Endothelial cell (in vitro differentiated cells): ENCODE data around the gene LIPE. TPM values are rescaled to one million over a fixed set of nuclear protein-coding genes. Genes with fewer than 3 reads are reported as not detected.

ENCODE experiments used
- DNase-seq: peaks from one replicate; pipeline ENCODE4 v3.0.0; 2021; ENCODE audit warnings: low spot score
- H3K27ac Mint-ChIP-seq: one replicate; pipeline ENCODE4 v1.8.0; 2021; ENCODE audit warnings: mixed read lengths, inconsistent platforms; ENCODE audit not compliant: unreplicated experiment
- H3K27me3 Mint-ChIP-seq: one replicate; pipeline ENCODE4 v1.8.0; 2021; ENCODE audit warnings: mild to moderate bottlenecking, moderate library complexity, mixed read lengths, inconsistent platforms; ENCODE audit not compliant: unreplicated experiment
- H3K36me3 Mint-ChIP-seq: one replicate; pipeline ENCODE4 v1.8.0; 2021; ENCODE audit warnings: mild to moderate bottlenecking, low read depth, mixed read lengths, inconsistent platforms; ENCODE audit not compliant: unreplicated experiment
- H3K4me1 Mint-ChIP-seq: one replicate; pipeline ENCODE4 v1.8.0; 2021; ENCODE audit warnings: mild to moderate bottlenecking, mixed read lengths, inconsistent platforms; ENCODE audit not compliant: unreplicated experiment
- H3K4me3 Mint-ChIP-seq: one replicate; pipeline ENCODE4 v1.8.0; 2021; ENCODE audit warnings: mild to moderate bottlenecking, mixed read lengths, inconsistent platforms; ENCODE audit not compliant: unreplicated experiment
- H3K9me3 Mint-ChIP-seq: one replicate; pipeline ENCODE4 v1.8.0; 2021; ENCODE audit warnings: mixed read lengths, inconsistent platforms; ENCODE audit not compliant: unreplicated experiment
- total RNA-seq: library from RNA; stranded (reverse); fragmentation: NEBNext Ultra II Directional; extraction: Animal tissue kit (Norgen Biotek cat#: 25700); gene quantifications from one replicate; pipeline ENCODE4 v1.2.1, GENCODE V29; 2021; ENCODE audit not compliant: unreplicated experiment
- TF ChIP-seq, protein P1 (sequence below): fragments of 200-600 bp; sonication (generic); IDR thresholded peaks from one replicate; pipeline ENCODE4 v1.5.0; 2021; ENCODE audit warnings: antibody characterized with exemption; ENCODE audit not compliant: unreplicated experiment

The LIPE gene
- total RNA-seq, 1 donor from 2014 or later: 5.5 TPM

DNA sequence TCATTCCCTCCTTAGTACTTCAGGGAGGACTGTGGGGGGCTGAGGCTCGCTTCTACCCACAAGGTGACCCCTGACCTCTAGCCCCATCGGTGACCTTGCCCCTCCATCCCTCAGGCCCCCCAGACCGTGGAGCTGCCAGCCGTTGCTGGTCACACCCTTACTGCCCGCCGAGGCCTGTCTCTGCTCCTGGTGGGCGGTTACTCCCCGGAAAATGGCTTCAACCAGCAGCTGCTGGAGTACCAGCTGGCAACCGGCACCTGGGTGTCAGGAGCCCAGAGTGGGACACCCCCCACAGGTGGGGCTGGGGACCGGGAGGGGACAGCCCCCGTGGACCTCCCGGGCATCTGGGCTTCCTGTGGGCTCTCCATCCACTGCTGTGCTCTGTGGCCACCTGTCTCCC is 69.9 kb downstream of the LIPE start:
- H3K27ac Mint-ChIP-seq: no peak overlapping the region
- no peaks in the 10 kb centered on the region for H3K9me3 Mint-ChIP-seq
- H3K4me3 Mint-ChIP-seq: no peak overlapping the region
- TF ChIP-seq, protein P1, sequence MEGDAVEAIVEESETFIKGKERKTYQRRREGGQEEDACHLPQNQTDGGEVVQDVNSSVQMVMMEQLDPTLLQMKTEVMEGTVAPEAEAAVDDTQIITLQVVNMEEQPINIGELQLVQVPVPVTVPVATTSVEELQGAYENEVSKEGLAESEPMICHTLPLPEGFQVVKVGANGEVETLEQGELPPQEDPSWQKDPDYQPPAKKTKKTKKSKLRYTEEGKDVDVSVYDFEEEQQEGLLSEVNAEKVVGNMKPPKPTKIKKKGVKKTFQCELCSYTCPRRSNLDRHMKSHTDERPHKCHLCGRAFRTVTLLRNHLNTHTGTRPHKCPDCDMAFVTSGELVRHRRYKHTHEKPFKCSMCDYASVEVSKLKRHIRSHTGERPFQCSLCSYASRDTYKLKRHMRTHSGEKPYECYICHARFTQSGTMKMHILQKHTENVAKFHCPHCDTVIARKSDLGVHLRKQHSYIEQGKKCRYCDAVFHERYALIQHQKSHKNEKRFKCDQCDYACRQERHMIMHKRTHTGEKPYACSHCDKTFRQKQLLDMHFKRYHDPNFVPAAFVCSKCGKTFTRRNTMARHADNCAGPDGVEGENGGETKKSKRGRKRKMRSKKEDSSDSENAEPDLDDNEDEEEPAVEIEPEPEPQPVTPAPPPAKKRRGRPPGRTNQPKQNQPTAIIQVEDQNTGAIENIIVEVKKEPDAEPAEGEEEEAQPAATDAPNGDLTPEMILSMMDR: no peak
- H3K36me3 Mint-ChIP-seq: peaks cover 28% of the 10 kb centered on the region
- peaks cover 9% of the 10 kb centered on the region for H3K27me3 Mint-ChIP-seq
- no peak for DNase-seq
- H3K4me1 Mint-ChIP-seq: peaks cover 6% of the 10 kb centered on the region

DNA sequence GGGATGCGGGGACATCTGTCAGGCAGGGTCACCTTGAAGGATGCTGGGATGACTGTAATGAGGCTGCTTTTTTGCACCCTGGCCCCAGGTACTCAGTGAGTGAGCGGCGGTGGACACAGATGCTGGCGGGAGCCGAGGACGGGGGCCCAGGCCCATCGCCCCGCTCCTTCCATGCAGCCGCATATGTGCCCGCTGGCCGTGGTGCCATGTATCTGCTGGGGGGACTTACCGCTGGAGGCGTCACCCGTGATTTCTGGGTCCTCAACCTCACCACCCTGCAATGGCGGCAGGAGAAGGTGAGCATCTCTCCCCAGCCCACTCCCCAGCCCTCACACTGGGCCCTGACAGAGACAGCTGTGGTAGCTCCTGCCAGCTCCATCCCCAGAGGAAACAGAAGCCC is 70.5 kb downstream of the LIPE start:
- Mint-ChIP-seq H3K4me3 (no peak overlapping the region), H3K27ac (no peak overlapping the region), H3K27me3 (peaks cover 10% of the 10 kb centered on the region), H3K9me3 (no peaks in the 10 kb centered on the region), H3K36me3 (peaks cover 32% of the 10 kb centered on the region), H3K4me1 (peaks cover 6% of the 10 kb centered on the region)
- no peak for DNase-seq
- TF ChIP-seq, protein P1: no peak

DNA sequence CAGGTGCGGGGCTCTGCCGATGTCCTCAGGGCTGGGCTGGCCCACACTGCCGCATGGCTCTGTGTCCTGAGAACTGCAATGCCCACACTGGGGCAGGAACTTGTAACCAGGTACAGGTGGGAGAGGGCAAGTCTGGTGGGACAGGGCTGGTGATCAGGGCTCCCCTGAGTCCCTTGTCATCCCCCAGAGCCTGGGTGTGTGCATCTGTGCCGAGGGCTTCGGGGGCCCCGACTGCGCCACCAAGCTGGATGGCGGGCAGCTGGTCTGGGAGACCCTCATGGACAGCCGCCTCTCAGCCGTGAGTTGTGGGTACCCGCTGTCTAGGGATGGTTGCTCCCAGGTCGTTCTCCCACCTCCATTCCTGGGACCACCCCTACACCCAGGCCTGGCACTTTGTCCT is 71.3 kb downstream of the LIPE start:
- Mint-ChIP-seq H3K4me1 (peaks cover 3% of the 10 kb centered on the region), H3K4me3 (no peak overlapping the region), H3K27me3 (peaks cover 10% of the 10 kb centered on the region), H3K9me3 (no peaks in the 10 kb centered on the region), H3K36me3 (peaks cover 27% of the 10 kb centered on the region), H3K27ac (no peak overlapping the region)
- TF ChIP-seq, protein P1: no peak
- DNase-seq: no peak

DNA sequence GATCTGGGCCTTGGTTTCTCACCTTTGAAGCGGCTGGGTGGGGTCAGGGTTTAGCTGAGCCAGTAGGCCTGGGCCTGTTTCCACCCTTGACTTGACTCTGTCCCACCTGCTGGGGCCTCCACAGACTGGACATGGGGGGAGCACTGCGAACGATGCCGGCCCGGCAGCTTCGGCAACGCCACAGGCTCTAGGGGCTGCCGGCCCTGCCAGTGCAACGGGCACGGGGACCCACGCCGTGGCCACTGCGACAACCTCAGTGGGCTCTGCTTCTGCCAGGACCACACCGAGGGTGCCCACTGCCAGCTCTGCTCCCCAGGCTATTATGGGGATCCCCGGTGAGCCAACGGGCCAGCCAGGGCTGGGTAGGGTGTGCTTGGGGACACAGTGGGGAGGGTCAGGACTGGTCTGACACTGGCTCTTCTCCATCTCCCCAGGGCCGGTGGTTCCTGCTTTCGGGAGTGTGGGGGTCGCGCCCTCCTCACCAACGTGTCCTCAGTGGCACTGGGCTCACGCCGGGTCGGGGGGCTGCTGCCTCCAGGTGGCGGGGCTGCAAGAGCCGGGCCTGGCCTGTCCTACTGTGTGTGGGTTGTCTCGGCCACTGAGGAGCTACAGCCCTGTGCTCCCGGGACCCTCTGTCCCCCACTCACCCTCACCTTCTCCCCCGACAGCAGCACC is 73.7 kb downstream of the LIPE start:
- H3K4me3 Mint-ChIP-seq: no peak overlapping the region
- no peak overlapping the region for H3K27ac Mint-ChIP-seq
- no peak for DNase-seq
- no peaks in the 10 kb centered on the region for H3K4me1 Mint-ChIP-seq
- TF ChIP-seq, protein P1: no peak
- H3K27me3 Mint-ChIP-seq: peaks cover 10% of the 10 kb centered on the region
- H3K36me3 Mint-ChIP-seq: peaks cover 27% of the 10 kb centered on the region
- no peaks in the 10 kb centered on the region for H3K9me3 Mint-ChIP-seq
